GM21737 (cell line): ENCODE data around the gene VGLL1.
A peak's percentile ranks its signal among the peaks of the same experiment; 100 is the strongest.

Experiments
- ATAC-seq: cut with Tn5 transposase; IDR thresholded peaks from one replicate; pipeline ENCODE4 v1.9.1; 2021; ENCODE audit warnings: mild to moderate bottlenecking, moderate library complexity; ENCODE audit not compliant: unreplicated experiment

VGLL1 gene, protein sequence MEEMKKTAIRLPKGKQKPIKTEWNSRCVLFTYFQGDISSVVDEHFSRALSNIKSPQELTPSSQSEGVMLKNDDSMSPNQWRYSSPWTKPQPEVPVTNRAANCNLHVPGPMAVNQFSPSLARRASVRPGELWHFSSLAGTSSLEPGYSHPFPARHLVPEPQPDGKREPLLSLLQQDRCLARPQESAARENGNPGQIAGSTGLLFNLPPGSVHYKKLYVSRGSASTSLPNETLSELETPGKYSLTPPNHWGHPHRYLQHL

GRCh38 chrX:136531951-136532350 lies at the start of gene VGLL1:
VGLL1 (plus strand) TSS chrX:136532215; CDS start chrX:136536021, 3,806 bp downstream.
- ATAC-seq = no peak

DNA sequence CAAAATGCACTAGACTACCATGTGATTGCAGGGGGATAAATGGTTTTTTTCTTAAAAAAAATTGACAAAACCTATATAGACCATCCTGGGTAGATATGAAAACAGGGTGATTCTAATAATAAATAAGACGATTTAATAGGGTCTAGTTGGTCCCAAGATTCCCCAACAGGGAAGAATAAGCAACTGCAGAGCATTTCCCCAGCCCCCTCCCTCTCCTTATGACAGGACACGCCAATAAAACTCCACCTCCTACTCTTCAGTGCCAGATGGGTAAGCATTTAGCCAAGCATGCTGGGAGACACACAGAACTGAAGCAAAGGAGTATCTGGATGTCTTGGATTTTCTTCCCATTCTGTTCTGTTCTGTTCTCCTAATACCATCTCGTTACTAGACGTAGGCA lies 44.4 kb upstream of the VGLL1 start, which contains the start of gene BRS3:
Gene BRS3, plus strand, starts transcription at position 301 of the 400 bp plus-strand sequence. CDS start 168 bp downstream, outside the sequence.
- ATAC-seq = no peak

GRCh38 chrX:136488706-136489105 lies 43.3 kb upstream of the VGLL1 start:
- no peak for ATAC-seq

GRCh38 chrX:136491832-136492231 lies 40.2 kb upstream of the VGLL1 start:
- no peak for ATAC-seq

- ATAC-seq = no peak
Observed at GRCh38 chrX:136493011-136493410, 39.0 kb upstream of the VGLL1 start.

DNA sequence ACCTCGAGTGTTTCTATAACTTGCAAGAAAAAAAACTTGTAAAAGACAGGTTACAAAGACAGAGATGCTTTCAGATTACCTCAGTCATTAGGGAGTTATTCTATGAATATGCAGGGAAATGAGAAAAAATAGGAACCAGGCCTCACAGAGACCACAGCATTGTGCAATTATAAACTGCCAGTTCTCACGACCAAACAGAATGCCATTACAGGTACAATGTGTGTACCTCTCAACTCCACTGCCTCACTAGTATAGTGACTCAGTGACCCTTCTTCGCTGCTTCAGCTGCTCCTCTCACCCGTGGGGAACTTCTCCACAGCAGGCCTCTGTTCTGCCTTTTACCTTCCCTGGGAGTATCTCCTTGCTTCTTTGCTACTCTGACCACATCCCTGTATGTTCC lies 37.0 kb upstream of the VGLL1 start:
- no peak for ATAC-seq

- ATAC-seq = no peak
Observed at GRCh38 chrX:136496186-136496763, 35.7 kb upstream of the VGLL1 start.

GRCh38 chrX:136496764-136497555 lies 35.1 kb upstream of the VGLL1 start:
- ATAC-seq = peak; percentile 84

DNA sequence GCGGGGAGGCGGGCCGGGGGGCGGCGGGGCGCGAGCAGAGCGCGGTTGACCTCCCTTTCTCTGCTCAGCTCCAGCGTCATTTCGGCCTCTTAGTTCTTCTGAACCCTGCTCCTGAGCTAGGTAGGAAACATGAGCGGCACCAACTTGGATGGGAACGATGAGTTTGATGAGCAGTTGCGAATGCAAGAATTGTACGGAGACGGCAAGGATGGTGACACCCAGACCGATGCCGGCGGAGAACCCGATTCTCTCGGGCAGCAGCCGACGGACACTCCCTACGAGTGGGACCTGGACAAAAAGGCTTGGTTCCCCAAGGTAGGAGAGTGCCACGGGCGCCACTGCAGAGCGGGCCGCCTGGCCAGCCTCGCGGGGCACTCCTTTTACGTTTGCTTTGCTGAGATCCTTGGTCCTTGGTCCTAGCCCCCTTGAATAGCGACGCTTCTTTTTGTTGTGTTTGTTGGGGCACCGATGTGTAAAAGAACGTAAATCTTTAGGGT lies 34.4 kb upstream of the VGLL1 start, which contains the start of gene HTATSF1:
Gene HTATSF1, plus strand, starts transcription at position 37 of the 497 bp plus-strand sequence. Its CDS starts 93 bp downstream, at position 130.
- peak; percentile 15 for ATAC-seq

DNA sequence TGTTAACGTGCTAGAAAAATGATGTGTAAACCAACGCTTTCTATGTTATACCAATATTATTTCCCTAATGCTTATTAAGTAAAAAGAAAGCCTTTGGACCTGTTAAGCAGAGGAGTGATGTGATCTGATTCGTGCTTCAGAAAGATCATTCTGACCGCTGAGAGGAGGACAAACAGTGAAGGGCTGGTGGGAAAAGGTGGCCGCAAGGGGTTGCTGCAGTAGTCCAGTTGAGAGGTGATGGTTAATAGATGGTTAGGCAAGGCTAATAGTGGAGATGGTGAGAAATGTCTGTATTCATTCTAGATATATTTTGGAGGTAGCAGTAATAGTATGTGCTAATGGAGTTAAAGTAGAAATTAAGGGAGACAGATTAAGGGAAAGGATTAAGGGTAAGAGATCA lies 12.9 kb upstream of the VGLL1 start:
- no peak for ATAC-seq

DNA sequence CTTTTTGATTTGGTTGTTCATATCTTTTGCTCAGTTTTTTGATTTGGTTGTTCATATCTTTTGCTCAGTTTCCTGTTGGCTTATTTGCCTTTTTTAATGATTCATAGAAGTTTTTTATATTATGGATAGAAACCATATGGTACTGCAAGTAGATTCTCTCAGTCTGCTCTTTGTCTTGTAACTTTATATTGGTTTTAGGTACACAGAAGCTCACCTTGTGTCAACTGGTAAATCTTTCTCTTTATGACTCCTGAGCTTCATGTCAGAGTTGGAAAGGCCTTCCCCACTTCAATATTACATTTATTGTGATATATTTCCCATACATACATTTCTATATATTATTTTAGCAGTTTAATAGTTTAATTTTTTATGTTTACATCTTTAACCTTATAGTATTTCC lies 8.2 kb upstream of the VGLL1 start:
- ATAC-seq = no peak

DNA sequence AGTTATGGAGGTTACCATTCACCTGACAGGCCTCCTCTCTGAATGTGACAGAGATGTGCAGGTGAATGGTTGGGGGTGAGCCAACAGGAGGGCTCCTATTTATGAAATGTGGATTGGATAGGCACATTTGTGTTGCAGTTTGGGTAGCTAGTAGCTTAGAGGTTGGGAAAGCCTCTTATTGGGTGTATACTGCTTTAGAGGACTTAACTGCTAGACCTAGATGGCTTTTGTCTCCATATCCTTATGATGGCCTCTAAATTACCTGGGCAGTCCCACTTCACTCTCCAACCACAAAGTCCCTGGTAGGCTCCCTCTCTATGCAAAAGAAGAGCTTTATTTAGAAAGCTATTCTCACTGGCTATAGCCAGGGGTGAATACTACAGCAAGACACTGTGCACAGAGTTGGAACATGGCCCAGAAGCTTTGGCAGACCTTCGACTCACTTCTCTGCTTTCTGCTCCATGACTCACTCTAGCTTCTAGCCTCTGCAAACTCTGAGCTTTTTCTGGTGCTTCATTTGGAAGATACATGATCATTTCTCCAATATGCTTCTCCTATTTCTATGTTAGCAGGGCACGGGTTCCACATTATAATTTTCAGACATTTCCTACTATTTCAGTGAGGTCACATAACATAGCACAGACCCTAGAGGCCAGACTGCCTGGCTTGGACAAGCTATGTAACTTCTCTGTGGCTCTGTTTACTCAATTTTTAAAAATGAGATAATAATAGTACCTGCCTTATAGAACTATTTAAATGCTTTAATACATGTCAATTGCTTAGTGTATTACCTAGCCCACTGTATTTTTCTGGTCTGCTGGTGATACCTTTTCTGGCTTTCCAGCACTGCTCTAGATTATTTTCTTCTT lies 6.0 kb upstream of the VGLL1 start:
- ATAC-seq = no peak

- no peak for ATAC-seq
Observed at GRCh38 chrX:136528645-136529315, 3.2 kb upstream of the VGLL1 start.

DNA sequence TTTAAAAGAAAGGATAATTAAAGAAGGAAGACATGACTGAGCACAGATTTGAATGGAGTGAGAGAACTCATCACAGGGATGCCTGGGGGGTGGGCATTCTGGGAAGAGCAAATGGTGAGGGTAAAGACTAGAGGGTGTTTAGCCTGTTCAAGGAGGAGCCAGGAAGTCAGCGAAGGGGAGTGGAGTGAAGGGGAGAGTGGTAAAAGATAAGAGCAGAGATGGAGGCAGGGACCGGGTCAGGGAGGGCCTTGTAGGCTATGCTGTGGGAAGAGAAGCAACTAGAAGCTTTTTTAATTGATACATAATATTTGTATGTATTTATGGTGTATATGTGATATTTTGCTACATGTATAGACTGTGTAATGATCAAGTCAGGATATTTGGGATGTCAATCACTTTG lies 2.2 kb upstream of the VGLL1 start:
- no peak for ATAC-seq

DNA sequence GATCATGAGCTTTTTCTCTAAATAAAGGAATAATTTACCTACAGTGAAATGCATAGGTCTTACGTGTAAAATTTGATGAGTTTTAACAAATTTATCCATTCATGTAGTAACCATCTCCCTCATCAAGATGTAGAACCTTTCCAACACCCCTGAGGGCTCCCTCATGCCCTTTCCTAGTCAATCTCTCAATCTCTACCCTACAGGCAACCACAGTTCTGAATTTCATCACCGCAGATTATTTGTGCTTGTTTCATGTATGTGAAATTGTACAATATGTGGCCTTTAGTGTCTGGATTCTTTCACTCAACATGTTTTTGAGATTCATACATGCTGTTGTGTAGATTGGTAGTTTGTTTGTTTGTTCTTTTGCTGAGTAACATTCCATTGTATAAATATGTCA lies 2.1 kb downstream of the VGLL1 start:
- ATAC-seq = no peak

- no peak for ATAC-seq
Observed at GRCh38 chrX:136538811-136539210, 6.8 kb downstream of the VGLL1 start.

DNA sequence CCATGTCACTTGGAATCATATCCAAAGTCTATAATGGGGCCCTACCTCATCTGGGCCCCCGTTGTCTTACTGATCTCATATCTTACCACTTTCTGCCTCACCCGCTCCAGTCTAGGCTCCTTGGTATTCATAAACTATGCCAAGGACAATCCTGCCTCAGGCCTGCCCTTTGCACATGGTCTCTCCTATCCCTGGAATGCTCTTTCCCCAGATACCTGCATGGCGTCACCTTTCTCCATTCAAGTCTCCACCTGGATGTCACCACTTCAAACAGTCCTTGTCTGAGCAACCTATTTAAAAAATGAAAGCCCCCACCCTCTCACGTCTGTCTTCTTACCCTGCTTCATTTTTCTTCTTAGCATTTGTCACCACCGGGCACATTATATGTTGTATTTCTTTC lies 8.2 kb downstream of the VGLL1 start:
- ATAC-seq = no peak

- ATAC-seq = no peak
Observed at GRCh38 chrX:136541294-136541693, 9.3 kb downstream of the VGLL1 start.

DNA sequence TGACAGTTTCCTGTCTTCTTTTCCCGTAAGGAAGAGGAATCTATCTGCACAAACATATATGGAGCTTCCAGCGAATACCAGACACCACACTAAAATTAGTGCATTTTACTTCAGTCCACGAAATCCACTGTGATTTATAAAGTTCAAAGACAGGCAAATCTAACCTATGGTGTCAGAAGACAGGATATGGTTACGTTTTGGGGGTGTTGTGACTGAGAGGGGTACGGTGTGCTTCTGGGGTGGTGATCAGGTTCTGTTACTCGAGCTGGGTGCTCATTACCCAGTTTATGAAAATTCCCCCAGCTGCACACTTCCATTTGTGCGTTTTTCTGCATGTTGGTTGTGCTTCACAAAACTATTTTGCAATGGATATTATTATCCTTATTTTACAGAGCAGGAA lies 10.3 kb downstream of the VGLL1 start:
- no peak for ATAC-seq

GRCh38 chrX:136546371-136546781 lies 14.4 kb downstream of the VGLL1 start:
- no peak for ATAC-seq
